ENCODE measurements around the gene SIN3B.
A peak's percentile ranks its signal among the peaks of the same experiment; 100 is the strongest.
"Not testable (repeated sequence)": the region's sequence is repeated elsewhere in the genome, so short reads cannot be mapped to it uniquely, and the experiment has no call there.

The SIN3B gene

GRCh38 chr19:16868423-16869130 is 39.4 kb downstream of the SIN3B start:
- no peak overlapping the region for H3K4me3 Mint-ChIP-seq
- H3K27me3 Mint-ChIP-seq: no peaks in the 10 kb centered on the region
- H3K4me1 Mint-ChIP-seq: peaks cover 1 to 6% of the 10 kb centered on the region in 2 donors
- ATAC-seq (replicated peaks): no peak
- H3K27ac Mint-ChIP-seq: peak overlapping the region; percentile 38
- H3K36me3 Mint-ChIP-seq: peaks cover 40 to 65% of the 10 kb centered on the region in 2 donors
- DNase-seq: no peak
- H3K9me3 Mint-ChIP-seq: no peaks in the 10 kb centered on the region

- Mint-ChIP-seq H3K4me1 (peaks cover 10 to 14% of the 10 kb centered on the region in 2 donors), H3K9me3 (peaks cover 3 to 4% of the 10 kb centered on the region in 2 donors), H3K27me3 (no peaks in the 10 kb centered on the region), H3K4me3 (no peak overlapping the region), H3K36me3 (peaks cover 45 to 71% of the 10 kb centered on the region in 2 donors), H3K27ac (peak overlapping the region; percentile 37)
- ATAC-seq (replicated peaks) (no peak), DNase-seq (no peak)
Measured at GRCh38 chr19:16869331-16869972, 40.3 kb downstream of the SIN3B start.

GRCh38 chr19:16871871-16872270 is 42.7 kb downstream of the SIN3B start:
- ATAC-seq (replicated peaks) (no peak), DNase-seq (no peak)
- H3K4me1 Mint-ChIP-seq: peaks cover 24 to 30% of the 10 kb centered on the region in 2 donors
- peak overlapping the region; percentile 33 for H3K27ac Mint-ChIP-seq
- H3K9me3 Mint-ChIP-seq: peaks cover 8 to 10% of the 10 kb centered on the region in 2 donors
- no peak overlapping the region for H3K4me3 Mint-ChIP-seq
- peaks cover 54 to 78% of the 10 kb centered on the region in 2 donors for H3K36me3 Mint-ChIP-seq
- no peaks in the 10 kb centered on the region for H3K27me3 Mint-ChIP-seq

GRCh38 chr19:16872728-16873127 is 43.5 kb downstream of the SIN3B start:
- peaks cover 57 to 81% of the 10 kb centered on the region in 2 donors for H3K36me3 Mint-ChIP-seq
- ATAC-seq (replicated peaks) (no peak), DNase-seq (no peak)
- no peaks in the 10 kb centered on the region for H3K27me3 Mint-ChIP-seq
- H3K4me1 Mint-ChIP-seq: peaks cover 26 to 39% of the 10 kb centered on the region in 2 donors
- no peak overlapping the region for H3K4me3 Mint-ChIP-seq
- H3K27ac Mint-ChIP-seq: no peak overlapping the region
- peaks cover 8 to 10% of the 10 kb centered on the region in 2 donors for H3K9me3 Mint-ChIP-seq

GRCh38 chr19:16873594-16873993 is 44.4 kb downstream of the SIN3B start:
- H3K4me1 Mint-ChIP-seq: peaks cover 23 to 39% of the 10 kb centered on the region in 2 donors
- no peaks in the 10 kb centered on the region for H3K27me3 Mint-ChIP-seq
- peaks cover 8 to 10% of the 10 kb centered on the region in 2 donors for H3K9me3 Mint-ChIP-seq
- DNase-seq: no peak
- H3K36me3 Mint-ChIP-seq: peaks cover 54 to 81% of the 10 kb centered on the region in 2 donors
- no peak overlapping the region for H3K4me3 Mint-ChIP-seq
- peak overlapping the region; percentile 95 for H3K27ac Mint-ChIP-seq
- ATAC-seq (replicated peaks): no peak

GRCh38 chr19:16874250-16874977 is 45.2 kb downstream of the SIN3B start:
- no peak for ATAC-seq (replicated peaks)
- H3K4me1 Mint-ChIP-seq: peaks cover 23 to 39% of the 10 kb centered on the region in 2 donors
- H3K27ac Mint-ChIP-seq: peak overlapping the region; percentile 95
- no peaks in the 10 kb centered on the region for H3K27me3 Mint-ChIP-seq
- H3K4me3 Mint-ChIP-seq: peak overlapping the region in 1 of 2 donors; percentile 3
- peaks cover 8 to 10% of the 10 kb centered on the region in 2 donors for H3K9me3 Mint-ChIP-seq
- peaks cover 59 to 84% of the 10 kb centered on the region in 2 donors for H3K36me3 Mint-ChIP-seq
- no peak for DNase-seq

- Mint-ChIP-seq H3K36me3 (peaks cover 64 to 86% of the 10 kb centered on the region in 2 donors), H3K4me3 (peak overlapping the region in 1 of 2 donors; percentile 3), H3K4me1 (peaks cover 23 to 39% of the 10 kb centered on the region in 2 donors), H3K27ac (peak overlapping the region; percentile 95)
- H3K9me3 Mint-ChIP-seq; ATAC-seq (replicated peaks); DNase-seq; H3K27me3 Mint-ChIP-seq: not testable (repeated sequence)
Measured at GRCh38 chr19:16874978-16875299, 45.7 kb downstream of the SIN3B start.

- Mint-ChIP-seq H3K27ac (peak overlapping the region; percentile 87), H3K4me1 (peaks cover 23 to 39% of the 10 kb centered on the region in 2 donors), H3K27me3 (no peaks in the 10 kb centered on the region), H3K4me3 (peak overlapping the region in 1 of 2 donors; percentile 59), H3K36me3 (peaks cover 73 to 91% of the 10 kb centered on the region in 2 donors), H3K9me3 (peaks cover 15 to 17% of the 10 kb centered on the region in 2 donors)
- DNase-seq (peak; percentile 6), ATAC-seq (replicated peaks) (peak; percentile 48 to 60)
Measured at GRCh38 chr19:16875584-16876555, 46.7 kb downstream of the SIN3B start.

- peaks cover 21 to 23% of the 10 kb centered on the region in 2 donors for H3K9me3 Mint-ChIP-seq
- ATAC-seq (replicated peaks) (peak; percentile 18 to 45), DNase-seq (no peak)
- peaks cover 77 to 91% of the 10 kb centered on the region in 2 donors for H3K36me3 Mint-ChIP-seq
- no peak overlapping the region for H3K4me3 Mint-ChIP-seq
- peaks cover 23 to 39% of the 10 kb centered on the region in 2 donors for H3K4me1 Mint-ChIP-seq
- no peaks in the 10 kb centered on the region for H3K27me3 Mint-ChIP-seq
- no peak overlapping the region for H3K27ac Mint-ChIP-seq
Measured at GRCh38 chr19:16876904-16877361, 47.7 kb downstream of the SIN3B start.

- Mint-ChIP-seq H3K27ac (peak overlapping the region; percentile 69), H3K4me3 (no peak overlapping the region), H3K27me3 (no peaks in the 10 kb centered on the region), H3K36me3 (peaks cover 77 to 92% of the 10 kb centered on the region in 2 donors), H3K9me3 (peaks cover 26 to 29% of the 10 kb centered on the region in 2 donors), H3K4me1 (peaks cover 23 to 39% of the 10 kb centered on the region in 2 donors)
- ATAC-seq (replicated peaks): peak in 1 of 2 donors; percentile 29
- DNase-seq: no peak
Measured at GRCh38 chr19:16877581-16877980, 48.4 kb downstream of the SIN3B start.

- no peak overlapping the region for H3K27ac Mint-ChIP-seq
- no peaks in the 10 kb centered on the region for H3K27me3 Mint-ChIP-seq
- peaks cover 75 to 92% of the 10 kb centered on the region in 2 donors for H3K36me3 Mint-ChIP-seq
- peaks cover 32 to 35% of the 10 kb centered on the region in 2 donors for H3K9me3 Mint-ChIP-seq
- ATAC-seq (replicated peaks) (no peak), DNase-seq (no peak)
- H3K4me1 Mint-ChIP-seq: peaks cover 21 to 39% of the 10 kb centered on the region in 2 donors
- H3K4me3 Mint-ChIP-seq: no peak overlapping the region
Measured at GRCh38 chr19:16878181-16878965, 49.2 kb downstream of the SIN3B start.

GRCh38 chr19:16880884-16881554 is 51.8 kb downstream of the SIN3B start:
- DNase-seq (no peak), ATAC-seq (replicated peaks) (no peak)
- Mint-ChIP-seq H3K36me3 (peaks cover 56 to 66% of the 10 kb centered on the region in 2 donors), H3K4me1 (peaks cover 2 to 16% of the 10 kb centered on the region in 2 donors), H3K27me3 (no peaks in the 10 kb centered on the region), H3K9me3 (peaks cover 24 to 25% of the 10 kb centered on the region in 2 donors), H3K27ac (peak overlapping the region; percentile 20), H3K4me3 (no peak overlapping the region)

Data from stimulated activated naive B cell treated with anti-CD40 and anti-IgM and Interleukin-4, amounts not matched to agents 10 μg/mL and 1 μg/mL and 100 μg/mL, for 72 hours (primary cell).